ENCODE data around the gene CHD1L. TPM values are rescaled to one million over a fixed set of nuclear protein-coding genes. Genes with fewer than 3 reads are reported as not detected.

The CHD1L gene
- total and polyA plus RNA-seq, 2 of the 13 experiments (the other 11 are each of a cell fraction or from before 2014, with no cell fraction given) = 74.3 to 111 TPM

DNA sequence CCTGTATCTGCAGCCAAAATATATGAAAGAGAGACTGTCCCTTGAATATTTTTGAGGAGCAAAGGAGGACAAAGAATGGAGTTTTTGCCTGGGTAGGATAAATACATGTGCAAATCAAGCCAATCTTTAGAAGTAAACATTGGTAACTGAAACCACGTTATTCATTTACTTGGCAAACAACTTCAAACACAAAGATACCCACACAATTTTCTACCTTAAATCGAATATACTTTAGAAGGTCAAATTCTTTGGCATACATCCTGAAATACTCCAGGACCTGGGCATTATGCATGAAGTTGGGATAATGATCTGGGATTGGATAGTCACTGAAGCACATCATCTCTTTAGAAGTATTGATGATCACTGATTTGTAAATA lies 27.0 kb upstream of the CHD1L start (continued):
- TF ChIP-seq HNF1A (IDR thresholded peaks at IDR 0.05; ENCODE audit: low read depth) (peak; percentile 94), HNF1A (CRISPR knock-in tag; IDR thresholded peaks at IDR 0.05; ENCODE audit: borderline replicate concordance) (peak; percentile 97), FOSL2 (CRISPR knock-in tag; IDR thresholded peaks at IDR 0.05) (peak; percentile 21; the same call in 1 of the 2 replicates), FOXJ3 (CRISPR knock-in tag; IDR thresholded peaks at IDR 0.05; ENCODE audit: borderline replicate concordance) (peak; percentile 82; the same call in 1 of the 2 replicates), SIX4 (CRISPR knock-in tag; IDR thresholded peaks at IDR 0.05) (peak; percentile 84), LCORL (IDR thresholded peaks at IDR 0.05) (peak; percentile 53; the same call in 1 of the 2 replicates), LCORL (CRISPR knock-in tag; IDR thresholded peaks at IDR 0.05) (peak; percentile 47; the same call in 1 of the 2 replicates), NFYC (CRISPR knock-in tag; IDR thresholded peaks at IDR 0.05) (0 out of 2 replicates have a peak, but pooled peaks have one; percentile 26), ZSCAN9 (CRISPR knock-in tag; IDR thresholded peaks at IDR 0.05; ENCODE audit: borderline replicate concordance) (peak; percentile 47; the same call in 1 of the 2 replicates), RBFOX2 (IDR thresholded peaks at IDR 0.05; ENCODE audit: low read depth, low read length) (peak; percentile 79), SIX1 (CRISPR knock-in tag; IDR thresholded peaks at IDR 0.05; ENCODE audit: borderline replicate concordance) (peak; percentile 96), TBX3 (IDR thresholded peaks at IDR 0.05; ENCODE audit: borderline replicate concordance) (peak; percentile 47; the same call in 1 of the 2 replicates), ZNF644 (CRISPR knock-in tag; IDR thresholded peaks at IDR 0.05; ENCODE audit: low read depth) (0 out of 2 replicates have a peak, but pooled peaks have one; percentile 21), TCF7 (IDR thresholded peaks at IDR 0.05; ENCODE audit: low read depth) (peak; percentile 74), GFI1 (CRISPR knock-in tag; IDR thresholded peaks at IDR 0.05; ENCODE audit: borderline replicate concordance) (peak; percentile 94), NFIC (IDR thresholded peaks at IDR 0.05; ENCODE audit: low read length) (peak; percentile 96), RXRB (CRISPR knock-in tag; IDR thresholded peaks at IDR 0.05; ENCODE audit: borderline replicate concordance) (peak; percentile 80; the same call in 1 of the 2 replicates), MNT (IDR thresholded peaks at IDR 0.05) (peak; percentile 55), TARDBP (CRISPR knock-in tag; IDR thresholded peaks at IDR 0.05) (peak; percentile 56; the same call in 1 of the 2 replicates), ISL2 (CRISPR knock-in tag; IDR thresholded peaks at IDR 0.05) (peak; percentile 97), PAXIP1 (CRISPR knock-in tag; conservative IDR thresholded peaks at IDR 0.05) (peak; percentile 89), ESRRA (CRISPR knock-in tag; IDR thresholded peaks at IDR 0.05; ENCODE audit: low read depth) (peak; percentile 47; the same call in 1 of the 2 replicates), KLF15 (CRISPR knock-in tag; IDR thresholded peaks at IDR 0.05; ENCODE audit: borderline replicate concordance) (no peak), HMG20A (CRISPR knock-in tag; IDR thresholded peaks at IDR 0.05; ENCODE audit: borderline replicate concordance) (peak; percentile 90)
